HG03135 (cell line): Measurements from ENCODE around the gene THSD7A.

Source experiments
- ATAC-seq: cut with Tn5 transposase; IDR thresholded peaks from one replicate; pipeline ENCODE4 v1.9.1; 2021; ENCODE audit warnings: mild to moderate bottlenecking, moderate library complexity; ENCODE audit not compliant: unreplicated experiment

Gene THSD7A

DNA sequence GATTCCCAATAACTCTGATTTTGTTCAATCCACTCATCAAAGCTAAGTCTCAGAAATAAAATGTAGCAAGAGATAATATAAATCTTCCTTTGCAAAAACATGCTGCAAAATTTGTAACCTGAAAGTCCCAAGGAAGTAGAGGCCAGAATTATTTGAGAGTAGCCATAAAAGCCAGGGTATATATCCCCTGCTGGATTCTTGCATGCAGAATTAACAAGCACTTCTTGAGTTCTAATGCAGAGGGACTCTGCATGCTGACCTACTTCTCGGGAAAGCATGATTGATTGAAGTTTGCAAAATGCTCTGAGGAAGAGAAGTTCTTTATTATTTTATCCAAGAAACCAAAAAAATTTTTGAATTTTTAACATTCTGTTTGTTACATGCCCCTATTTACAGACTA is 121.6 kb downstream of the THSD7A start:
- ATAC-seq = no peak

DNA sequence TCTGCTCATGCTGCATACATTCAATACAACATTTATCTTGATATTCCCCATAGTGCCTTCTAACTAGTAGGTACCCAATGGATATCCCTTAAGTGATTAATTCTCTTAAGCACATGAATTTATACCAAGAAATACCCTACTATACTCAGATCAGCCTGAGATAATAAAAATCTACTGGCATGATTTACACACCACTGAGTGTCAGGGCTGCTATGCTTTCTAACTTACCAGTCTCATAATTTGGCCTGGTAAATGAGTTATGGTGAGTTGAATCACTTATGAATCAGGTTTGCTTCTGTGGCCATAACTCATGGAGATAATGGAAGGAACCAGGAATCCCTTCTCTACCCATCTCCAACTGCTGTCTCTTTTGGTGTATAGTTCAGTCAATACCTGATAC is 122.8 kb downstream of the THSD7A start:
- no peak for ATAC-seq

DNA sequence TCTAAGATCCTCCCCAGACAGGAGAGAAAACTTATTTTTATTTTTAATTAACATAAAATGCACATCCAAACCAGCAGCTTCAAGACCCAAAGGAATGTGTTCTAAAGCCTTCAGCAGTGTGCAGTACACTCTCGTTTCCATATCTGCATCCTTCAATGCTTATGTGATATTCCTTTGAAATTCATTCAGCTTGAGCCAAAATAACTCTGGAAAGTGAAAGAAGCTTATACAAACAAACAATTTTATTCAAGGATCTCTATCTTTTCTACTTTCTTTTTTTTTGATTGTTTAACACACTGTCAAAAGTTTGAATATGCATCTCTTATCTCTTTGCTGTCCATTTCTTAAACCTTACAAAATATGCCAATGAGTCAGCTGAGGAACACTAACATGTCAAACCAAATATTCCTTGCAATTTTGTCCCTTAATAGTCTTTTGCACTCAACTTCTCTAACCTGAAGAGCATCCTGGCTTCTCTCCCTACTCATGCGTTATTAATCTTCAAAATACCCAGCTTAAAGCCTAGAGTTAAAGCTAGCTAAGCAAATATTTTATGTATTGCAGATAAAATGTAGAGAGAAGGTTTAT is 124.3 kb downstream of the THSD7A start:
- no peak for ATAC-seq

DNA sequence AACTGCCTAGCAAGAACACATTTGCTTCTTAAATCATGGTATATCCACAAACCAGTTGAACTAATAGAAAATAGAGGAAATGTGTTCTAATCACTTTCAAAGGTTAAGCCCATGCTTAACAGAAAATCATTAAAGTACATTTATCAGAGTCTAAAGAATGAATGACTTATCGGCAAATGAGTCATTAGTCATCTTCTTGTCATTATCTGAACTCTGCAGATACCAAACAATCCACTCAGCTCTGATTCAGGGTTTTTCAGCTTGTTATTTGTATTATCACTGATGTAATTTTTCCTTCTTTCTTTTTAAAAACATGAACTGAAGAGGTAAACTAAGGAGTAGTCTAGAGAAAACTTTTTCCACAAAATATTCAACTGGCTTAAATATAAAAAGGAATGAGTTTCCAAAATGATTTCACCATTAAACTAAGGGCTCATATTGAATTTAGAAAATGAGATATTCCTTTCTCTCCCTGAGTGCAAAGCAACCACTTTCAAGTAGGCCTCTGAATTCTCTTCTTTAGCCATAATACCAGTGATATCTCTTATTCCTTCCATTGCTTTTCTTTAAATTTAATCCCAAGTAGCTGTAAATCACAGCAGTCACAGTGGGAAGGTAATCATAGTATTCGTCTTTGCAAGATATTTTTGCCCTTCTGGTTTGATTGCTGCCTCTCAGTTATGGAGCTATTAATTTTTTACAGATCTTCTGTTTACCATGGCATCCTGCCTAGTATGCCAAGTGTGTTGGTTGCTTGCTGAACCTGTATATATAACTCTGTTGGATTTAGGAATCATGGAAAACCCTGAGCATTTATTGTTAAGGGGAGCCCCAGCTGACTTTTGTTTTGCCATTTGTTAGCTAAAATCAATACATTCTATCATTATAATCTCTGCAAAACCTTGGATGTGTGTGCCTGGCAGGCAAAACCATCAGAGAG is 125.1 kb downstream of the THSD7A start:
- no peak for ATAC-seq

DNA sequence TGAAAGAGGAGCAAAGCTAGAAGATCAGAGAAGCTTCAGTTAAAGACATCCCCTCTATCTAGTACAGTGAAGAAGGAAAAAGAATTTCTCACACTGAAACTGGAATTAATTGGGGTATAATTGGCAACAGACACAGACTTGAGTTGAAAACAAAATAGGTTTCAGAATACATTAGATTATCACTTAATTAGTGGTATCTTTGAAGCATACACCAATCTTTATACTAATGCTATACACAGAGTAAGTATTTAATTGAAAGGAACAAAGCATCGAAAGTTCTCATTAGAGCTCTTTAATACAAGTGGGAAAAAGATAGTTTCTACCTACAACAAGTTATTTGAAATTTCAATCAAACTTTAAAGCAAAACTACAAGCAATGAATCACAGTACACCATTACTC is 128.2 kb downstream of the THSD7A start:
- no peak for ATAC-seq

DNA sequence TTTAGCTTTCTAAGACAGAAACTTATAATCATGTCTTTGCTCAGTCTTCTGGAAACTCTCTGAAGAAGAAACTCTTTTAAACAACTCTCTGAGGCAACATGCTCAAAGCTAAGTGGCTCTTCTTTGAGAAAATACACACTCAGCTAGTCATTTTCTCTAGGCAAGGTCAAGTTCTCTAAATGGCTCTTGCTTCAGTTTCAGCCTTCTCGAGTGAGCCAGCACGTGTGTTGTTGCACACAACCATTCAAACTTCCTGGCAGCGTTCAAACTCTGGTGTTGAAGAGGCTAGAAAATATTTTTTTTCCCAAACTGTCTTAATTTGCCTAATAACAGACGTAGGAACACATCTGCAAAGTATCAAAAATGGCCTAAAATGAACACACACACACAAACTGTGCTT is 129.1 kb downstream of the THSD7A start:
- ATAC-seq = no peak

DNA sequence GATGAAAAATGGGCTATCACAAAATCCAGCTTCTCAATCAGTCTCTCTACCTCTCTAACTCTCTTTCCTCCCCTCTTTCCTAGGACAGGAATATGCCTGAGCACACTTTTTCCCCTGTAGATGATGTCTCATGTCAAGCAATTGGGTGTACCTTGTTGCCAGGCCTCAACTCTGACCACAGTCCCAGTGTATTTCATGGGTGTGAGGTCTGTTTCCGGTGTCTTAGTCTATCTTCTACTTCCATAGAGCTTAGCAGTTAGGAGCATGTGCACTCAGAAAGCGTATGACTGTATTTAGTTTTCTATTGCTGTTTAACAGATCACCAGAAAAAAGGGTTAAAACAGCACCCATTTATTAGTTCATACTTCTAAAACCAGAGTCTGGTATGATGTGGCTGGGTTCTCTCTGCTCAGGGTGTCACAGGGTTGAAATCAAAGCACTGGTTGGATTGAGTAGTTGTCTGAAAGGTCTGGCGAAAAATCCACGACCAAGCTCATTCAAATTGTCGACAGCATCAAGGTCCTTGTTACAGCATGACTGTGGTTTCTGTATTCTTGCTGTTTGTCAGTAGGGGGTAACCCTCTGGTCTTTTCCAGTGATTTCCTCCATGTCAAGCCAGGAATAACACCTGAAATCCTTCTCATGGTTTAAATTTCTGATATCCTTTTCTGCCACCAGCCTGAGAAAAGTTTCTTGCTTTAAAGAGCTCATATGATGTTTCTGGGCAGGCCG is 130.0 kb downstream of the THSD7A start:
- ATAC-seq = no peak

DNA sequence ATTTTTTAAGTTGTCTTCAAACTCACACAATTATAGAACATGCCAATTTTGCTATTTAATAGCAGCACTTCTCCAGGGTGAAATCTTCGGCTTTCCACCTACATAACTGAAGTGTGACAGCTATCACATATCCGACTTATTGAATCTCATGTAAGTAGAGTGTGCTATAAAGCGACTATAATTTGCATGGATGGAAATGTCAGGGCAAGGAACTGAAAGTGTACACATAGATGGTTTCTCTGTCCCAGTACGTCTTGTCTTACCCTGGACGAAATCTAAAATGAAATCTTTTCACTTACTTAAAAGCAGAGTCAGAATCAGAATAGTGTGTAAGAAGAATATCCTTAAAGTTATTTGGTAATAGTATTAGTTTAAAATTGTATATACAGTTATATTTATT is 132.3 kb downstream of the THSD7A start:
- ATAC-seq = no peak

DNA sequence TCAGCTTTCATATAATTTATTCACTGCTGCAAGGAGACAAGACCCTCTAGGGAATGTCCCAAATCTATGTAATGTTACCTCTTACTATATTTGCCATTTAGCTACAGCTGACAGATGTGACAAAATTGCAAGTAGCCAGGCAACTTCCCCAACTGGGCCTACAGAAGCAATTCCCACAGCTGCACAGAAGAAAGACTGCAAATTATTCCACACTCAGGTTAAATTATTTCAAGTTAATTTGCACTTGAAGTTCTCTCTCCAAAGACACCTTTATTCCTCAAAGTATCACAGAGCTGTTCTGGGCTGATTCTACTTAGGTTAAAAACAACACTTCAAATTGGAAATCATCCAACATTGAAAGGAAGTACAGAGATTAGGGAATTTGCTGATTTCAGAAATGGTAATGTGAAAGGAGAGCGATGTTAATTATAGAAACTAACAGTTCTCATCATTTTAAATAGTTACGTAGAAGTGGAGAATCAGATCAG is 133.6 kb downstream of the THSD7A start:
- ATAC-seq = no peak

DNA sequence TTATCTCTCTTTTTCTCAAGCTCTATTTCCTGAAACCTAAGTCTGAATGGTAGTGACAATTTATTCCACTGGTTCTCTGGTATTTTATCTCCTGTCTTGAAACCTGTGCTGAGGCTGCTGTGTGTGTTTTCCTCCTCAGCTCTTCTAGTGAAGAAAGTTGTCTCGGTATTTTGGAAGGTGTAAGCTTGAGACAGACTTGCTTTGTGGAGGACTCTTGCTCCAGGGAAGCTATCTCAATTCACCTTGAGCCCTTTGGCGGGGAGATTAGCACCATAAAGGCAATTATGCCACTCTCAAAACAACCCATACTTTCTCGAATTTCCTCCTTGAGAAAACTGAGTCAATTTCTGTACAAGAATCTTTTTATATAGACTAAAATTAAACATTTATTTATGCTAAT is 141.6 kb downstream of the THSD7A start:
- no peak for ATAC-seq

DNA sequence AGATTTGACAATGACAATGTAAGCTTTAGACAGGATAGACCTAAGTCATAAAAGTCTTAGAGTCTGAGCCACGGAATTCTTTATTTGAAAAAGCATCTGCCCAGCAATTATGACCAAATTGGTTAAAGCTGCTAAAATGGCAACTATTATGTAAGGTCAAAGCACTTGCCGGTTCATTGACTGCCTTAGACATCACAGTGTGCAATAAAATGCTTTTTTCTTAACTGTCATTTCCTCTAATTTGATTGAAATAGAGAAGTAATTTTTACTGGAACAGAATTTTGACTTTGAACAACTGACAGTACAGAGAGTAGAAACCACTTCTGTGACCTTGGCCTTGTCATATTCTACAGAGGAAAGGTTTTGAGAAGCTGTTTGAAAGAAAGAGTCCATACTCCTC is 142.9 kb downstream of the THSD7A start:
- ATAC-seq = no peak

DNA sequence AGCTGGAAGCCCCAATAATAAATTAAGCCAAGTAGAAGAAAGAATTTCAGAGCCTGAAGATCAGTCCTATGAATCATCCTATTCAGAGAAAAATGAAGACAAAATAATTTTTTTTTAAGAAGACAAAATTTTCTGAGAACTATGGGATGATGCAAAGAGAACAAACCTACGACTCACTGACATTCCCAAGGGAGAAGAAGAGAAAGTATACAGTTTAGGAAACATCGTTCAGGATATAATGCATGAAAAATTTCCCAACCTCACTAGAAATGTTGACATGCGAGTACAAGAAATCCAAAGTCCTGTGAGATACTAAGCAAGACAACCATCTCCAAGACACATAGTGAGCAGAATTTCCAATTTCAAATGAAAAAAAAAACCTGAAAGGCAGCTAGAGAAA is 150.5 kb downstream of the THSD7A start:
- no peak for ATAC-seq

DNA sequence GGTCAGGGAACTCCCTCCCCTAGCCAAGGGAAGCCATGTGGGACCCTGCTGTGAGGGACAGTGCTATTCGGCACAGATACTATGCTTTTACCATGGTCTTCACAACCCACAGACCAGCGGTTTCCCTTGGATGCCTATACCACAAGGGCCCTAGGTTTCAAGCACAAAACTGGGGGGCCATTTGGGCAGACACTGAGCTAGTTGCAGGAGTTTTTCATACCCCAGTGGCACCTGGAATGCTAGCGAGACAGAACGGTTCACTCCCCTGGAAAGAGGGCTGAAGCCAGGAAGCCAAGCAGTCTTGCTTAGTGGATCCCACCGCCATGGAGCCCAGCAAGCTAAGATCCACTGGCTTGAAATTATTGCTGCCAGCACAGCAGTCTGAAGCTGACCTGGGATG is 156.8 kb downstream of the THSD7A start:
- no peak for ATAC-seq

DNA sequence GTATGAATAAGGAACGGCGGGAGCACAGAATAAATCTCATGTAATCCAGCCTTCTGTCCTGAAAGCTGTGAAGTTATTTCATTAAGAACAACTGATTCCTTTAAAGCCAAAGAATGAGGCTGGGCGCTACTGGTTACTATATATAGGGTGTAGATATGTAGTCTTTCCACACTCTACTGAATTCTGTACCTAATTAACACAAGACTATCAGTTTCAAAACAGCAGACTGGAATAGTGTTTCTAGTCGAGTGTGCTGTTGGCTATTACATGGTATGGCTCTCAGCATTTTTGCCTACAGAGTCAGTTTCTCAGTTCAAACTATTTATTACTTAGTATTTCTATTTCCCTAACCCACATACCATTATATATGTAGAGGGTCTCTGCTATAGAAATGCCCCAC is 163.3 kb downstream of the THSD7A start:
- no peak for ATAC-seq

DNA sequence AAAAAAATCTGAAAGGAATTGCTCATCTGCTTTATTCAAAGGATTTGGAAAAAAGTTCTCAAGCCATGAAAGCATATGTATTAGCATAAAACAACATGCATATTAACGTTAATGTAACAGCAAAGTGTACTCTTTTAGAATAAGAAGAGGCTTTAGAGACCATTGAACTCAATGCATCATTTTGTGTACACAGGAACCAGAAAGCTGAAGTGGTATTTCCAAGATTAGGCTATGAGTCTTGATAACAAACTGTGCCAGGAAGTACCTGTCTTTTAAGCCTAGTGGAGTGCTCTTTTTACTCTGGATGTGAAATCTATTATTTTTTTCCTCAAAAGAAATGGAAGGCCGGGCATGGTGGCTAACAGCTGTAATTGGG is 164.2 kb downstream of the THSD7A start:
- no peak for ATAC-seq

DNA sequence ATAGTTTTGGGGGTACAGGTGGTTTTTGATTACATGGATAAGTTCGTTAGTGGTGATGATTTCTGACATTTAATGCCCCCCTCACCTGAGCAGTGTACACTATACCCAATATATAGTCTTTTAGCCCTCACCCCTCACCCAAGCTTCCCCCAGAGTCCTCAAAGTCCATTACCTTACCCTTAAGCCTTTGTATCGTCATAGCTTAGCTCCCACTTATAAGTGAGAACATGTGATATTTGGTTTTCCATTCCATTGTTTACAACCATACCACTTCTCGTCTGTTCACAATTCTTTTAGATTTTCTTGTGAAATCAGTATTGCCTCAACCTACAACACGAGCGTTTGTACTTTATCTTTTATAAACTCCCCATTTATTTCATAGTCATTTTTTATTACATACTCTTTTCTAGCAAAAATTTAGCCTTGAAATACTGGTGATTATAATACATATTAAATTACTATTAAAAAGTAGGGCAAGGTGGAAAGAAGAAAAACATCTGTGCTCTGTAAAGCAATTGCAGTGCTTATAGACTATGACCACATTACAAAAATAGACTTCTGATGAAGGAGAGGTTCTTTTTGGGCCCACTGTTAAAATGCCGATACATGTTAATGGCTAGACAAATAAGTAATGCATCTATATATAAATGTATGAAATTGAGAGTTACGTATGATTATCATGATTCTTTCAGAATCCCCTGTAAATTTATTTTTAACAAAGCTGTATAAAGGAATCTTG is 164.8 kb downstream of the THSD7A start:
- ATAC-seq = no peak

DNA sequence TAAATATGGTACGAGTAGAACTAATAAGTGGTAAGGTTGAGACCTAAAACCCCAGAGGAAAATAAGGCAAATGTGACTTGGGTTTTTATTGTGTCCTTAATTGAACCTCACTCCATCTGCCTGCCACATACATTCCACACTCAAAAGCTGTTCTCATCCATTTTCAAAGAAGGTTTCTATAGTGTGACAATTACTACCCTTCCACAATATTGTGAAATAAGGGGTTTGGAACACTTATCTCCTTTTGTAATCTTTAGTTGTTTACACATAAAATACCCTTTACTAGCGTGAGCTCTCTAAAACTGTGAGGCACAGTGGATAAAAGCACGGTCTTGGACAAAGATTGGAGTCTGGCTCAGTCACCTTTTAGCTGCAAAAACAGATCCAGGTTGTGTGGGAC is 166.6 kb downstream of the THSD7A start:
- no peak for ATAC-seq

DNA sequence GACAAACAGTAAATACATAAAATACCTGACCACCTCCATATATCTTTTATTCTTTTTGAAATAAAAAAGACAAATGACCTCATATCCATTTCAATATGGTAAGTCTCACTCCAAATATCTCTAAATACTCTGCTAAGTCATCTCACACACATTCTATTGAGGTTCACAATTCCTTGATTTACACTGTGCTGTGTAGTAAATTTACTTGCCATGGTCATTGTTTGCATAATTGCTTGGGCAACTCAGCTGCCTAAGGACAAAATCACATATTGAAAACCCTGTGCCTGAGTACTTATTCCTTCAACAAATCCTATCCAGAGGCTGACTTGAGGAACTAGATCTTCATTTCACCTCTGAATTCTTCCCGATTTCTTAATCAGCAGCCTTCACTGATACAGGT is 176.4 kb downstream of the THSD7A start:
- no peak for ATAC-seq

DNA sequence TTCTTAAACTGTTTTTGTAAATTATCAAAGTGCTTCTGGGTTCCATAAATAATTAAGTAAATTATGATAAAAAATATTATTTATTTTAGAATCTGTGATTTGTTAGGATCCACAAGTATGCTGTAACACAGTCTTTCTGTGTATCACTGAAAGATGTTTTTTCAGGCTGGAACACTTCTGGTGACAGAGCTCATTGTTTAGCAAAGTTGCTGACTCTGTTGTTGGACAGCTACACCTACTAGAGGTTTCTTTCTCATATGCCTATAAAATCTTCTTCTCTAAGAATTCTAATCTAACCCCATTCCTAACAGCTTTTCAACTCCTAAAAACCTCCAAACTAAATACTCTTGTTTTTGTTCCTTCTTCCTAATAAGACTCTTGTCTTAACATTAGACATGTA is 176.8 kb downstream of the THSD7A start:
- no peak for ATAC-seq

DNA sequence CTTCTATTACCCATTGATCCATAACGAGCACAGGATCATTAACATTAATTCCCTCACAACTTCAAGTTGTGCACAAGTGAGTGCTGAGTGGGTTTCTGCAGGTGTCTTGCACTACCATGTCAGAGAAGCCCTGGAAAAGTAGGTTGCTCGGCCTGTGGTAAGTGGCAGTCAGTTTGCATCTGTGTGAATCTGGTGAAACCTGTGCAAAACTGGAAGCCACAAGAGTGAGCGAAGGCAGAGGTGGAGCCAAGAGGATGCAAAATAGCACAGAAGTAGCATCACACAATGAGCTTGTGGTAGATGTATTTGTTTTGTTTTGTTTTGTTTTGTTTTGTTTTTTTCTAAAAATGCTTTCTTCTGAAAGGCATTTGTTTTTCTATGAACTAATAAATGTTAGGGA is 181.5 kb downstream of the THSD7A start:
- no peak for ATAC-seq

DNA sequence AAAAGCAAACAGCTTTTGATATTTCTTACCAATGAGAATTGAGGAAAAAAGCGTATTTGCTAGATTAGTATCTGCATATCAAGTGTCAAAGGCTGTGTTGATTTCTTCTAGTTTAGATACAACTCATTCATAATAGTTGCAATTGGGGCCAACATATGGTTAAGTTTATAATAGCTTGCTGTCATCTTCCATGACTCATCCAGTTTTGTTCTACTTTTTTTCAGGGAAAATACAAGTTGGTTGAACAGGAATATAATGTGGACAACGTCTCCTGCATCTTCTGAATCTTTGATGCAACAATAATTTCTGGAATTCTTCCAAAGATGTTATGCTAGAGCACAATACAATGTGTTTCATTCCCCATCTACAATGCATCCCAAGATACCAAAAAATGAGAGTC is 182.0 kb downstream of the THSD7A start:
- ATAC-seq = no peak
